GM19372 (cell line): ENCODE measurements around the gene RBM45.
A peak's percentile ranks its signal among the peaks of the same experiment; 100 is the strongest.
"Not testable (repeated sequence)": the region's sequence is repeated elsewhere in the genome, so short reads cannot be mapped to it uniquely, and the experiment has no call there.

Experiments used
- ATAC-seq: cut with Tn5 transposase; IDR thresholded peaks from one replicate; pipeline ENCODE4 v1.9.1; 2021; ENCODE audit warnings: mild to moderate bottlenecking, low read depth, moderate library complexity; ENCODE audit not compliant: unreplicated experiment

The RBM45 gene

DNA sequence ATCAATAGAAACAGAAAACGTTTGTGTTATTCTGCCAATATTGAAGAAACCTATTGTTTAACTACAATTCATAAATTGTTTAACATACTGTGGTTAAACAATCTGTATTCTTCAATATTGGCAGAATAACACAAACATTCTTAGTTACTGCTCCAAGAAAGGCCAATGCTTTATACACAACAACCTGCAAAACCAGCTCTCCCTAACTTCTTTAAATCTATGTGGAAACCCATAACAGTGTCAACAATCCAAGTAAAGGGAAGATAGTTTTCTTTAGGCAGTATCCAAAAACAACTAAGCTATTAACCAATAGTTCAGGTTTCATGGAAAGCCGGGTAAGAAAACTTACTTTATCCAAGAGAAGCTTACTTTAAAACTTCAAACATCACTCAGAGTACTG is 6.2 kb upstream of the RBM45 start:
- no peak for ATAC-seq

DNA sequence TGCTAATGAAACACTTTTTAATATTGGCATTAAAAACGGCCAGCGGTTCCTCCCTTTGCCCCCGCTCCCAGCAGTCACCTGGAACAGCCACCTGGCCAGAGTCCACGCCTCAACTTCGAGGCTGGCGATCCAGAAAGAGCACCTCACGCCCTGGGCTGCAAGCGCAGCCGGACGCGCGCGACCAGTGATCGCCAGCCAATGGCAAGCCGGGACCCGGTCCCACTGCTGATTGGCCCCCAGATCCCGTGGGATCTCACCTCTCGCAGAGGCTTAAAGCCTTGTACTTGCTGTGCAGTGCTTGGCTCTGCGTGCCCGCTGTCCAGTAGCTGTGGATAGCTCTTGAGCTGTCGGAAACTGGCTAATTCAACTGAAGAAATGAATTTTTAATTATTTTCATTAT is 4.1 kb upstream of the RBM45 start:
- no peak for ATAC-seq

DNA sequence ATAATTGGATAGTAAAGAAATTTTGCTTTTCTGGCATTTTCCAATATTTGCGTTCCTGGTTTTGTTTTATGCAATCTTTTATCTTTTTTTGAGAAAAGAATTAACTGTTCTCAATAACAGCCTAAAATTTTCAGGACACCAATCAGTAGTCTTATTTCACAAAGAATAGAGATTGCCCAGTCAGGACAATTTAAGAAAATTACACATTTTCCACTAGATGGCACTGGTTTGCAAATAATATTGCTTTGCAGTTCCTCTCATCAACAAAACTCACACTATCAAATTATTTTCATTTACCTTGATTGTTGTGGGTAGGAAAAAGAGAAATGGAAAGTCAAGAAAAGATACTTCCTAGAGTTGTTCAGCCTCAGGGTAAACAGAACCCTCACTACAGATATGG is 2.4 kb upstream of the RBM45 start:
- no peak for ATAC-seq

DNA sequence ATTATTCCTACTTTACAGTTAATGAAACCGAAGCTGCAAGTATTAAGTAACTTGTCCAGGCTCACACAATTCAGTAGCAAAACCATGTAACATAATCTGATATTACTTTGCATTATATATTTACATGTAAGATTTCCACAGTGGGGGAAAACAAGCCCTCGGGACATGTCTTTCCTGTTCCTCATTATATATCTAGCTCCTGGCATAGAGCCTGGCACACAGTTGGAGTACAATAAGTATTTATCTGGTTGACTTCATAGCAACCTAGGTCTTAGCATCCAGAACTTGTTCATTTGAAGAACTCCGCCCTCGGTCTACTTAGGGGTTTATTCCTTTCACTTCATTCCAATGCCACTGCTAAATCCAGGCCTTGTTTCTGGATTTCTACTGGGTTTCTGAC is 1.6 kb upstream of the RBM45 start:
- ATAC-seq, result no peak

DNA sequence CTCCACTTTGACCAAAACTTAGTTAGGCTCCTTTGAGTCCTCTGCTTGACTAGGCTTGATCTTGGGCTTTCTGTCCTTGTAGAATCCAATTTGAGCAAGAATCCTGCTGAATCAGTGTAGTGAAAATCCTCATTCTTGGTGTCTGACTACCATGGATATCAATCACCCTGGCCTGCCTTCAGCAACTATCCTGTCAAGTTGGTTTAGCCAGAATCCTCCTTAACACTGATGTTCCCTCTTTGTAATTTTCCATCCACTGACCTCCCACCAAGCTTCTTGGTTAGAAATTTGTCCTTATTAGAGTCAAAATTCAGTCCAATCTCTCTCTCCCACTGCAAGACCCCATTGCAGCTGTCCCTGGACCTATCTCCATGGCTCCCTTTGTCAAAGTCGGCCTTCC is 494 bp upstream of the RBM45 start:
- no peak for ATAC-seq

GRCh38 chr2:178114462-178114861 is 2.2 kb downstream of the RBM45 start:
- ATAC-seq, result peak; percentile 31

GRCh38 chr2:178115271-178115670 is 3.0 kb downstream of the RBM45 start:
- no peak for ATAC-seq

- ATAC-seq, result no peak
Measured at GRCh38 chr2:178117725-178118124, 5.5 kb downstream of the RBM45 start.

GRCh38 chr2:178119179-178119922 is 7.1 kb downstream of the RBM45 start:
- ATAC-seq, result no peak

DNA sequence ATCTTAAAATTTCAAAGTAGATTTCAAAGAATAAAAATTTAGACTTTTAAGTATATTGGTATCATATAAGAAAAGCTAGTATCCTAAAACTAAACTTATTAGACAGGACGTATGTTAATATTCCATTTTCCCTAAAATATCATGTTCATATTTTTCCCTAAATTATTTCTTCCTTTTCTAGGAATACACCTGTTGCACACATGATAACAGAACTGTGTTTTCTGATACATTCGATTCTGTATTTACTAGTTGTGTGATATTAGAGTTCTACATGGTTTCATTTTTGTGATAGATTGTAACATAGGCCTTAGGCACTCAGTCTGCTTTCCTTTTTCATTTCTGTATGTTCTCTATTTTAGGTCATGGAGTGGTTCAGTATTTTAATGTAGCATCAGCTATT is 10.9 kb downstream of the RBM45 start:
- ATAC-seq, result no peak

DNA sequence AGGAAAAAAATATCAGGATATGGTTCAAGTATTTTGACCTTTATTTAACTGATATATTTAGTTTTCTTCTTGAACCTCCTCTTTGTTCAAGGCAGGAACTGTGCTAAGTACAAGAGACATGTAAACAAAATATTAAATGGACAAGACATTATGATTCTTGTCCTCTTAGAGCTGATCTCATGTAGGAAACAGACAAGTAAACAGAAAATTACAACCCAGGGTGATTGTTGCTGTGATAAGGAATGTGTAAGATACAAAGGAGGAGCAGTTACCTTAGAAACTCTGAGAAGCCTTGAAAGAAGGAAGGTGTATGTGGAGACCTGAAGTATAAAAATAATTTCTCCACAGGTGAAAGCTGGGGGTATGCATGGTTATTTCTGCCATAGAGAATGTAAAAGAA is 12.9 kb downstream of the RBM45 start:
- ATAC-seq, result no peak

GRCh38 chr2:178125862-178126261 is 13.6 kb downstream of the RBM45 start:
- ATAC-seq, result no peak

DNA sequence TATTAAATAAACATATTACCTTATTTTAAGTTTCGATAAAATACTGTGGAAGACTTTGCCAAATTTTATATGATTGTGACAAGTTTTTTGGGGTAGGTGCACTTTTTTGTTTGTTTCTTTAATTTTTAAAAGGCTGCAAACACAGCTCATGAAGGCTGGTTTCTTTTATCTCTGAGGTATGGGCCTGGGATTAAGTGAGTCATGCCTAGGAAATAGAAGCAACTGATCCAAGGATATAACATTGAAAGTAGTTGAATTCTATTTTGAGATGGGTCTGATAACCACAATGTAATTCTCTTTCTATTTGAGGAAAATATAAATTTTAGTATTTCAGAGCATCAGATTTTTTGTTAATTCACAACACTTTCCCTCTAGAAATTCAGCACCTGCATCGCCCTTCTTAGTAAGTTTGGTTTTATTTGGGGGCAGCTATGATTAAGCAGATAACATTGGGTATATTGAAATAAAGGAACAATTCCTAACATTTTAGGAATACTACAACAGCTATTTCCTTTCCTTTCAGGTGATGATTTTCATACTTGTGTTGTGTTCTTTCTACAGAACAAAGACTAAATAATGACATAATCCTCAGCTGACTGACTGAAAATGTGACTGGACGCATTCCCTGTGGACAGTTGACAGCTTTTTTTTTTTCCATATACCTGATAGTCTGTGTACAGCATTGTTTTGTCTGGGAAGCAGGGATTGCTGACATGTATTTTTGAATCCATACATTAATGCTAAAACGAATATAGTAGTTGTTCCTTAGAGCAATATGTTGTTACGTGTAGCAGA is 16.8 kb downstream of the RBM45 start:
- ATAC-seq, result no peak

DNA sequence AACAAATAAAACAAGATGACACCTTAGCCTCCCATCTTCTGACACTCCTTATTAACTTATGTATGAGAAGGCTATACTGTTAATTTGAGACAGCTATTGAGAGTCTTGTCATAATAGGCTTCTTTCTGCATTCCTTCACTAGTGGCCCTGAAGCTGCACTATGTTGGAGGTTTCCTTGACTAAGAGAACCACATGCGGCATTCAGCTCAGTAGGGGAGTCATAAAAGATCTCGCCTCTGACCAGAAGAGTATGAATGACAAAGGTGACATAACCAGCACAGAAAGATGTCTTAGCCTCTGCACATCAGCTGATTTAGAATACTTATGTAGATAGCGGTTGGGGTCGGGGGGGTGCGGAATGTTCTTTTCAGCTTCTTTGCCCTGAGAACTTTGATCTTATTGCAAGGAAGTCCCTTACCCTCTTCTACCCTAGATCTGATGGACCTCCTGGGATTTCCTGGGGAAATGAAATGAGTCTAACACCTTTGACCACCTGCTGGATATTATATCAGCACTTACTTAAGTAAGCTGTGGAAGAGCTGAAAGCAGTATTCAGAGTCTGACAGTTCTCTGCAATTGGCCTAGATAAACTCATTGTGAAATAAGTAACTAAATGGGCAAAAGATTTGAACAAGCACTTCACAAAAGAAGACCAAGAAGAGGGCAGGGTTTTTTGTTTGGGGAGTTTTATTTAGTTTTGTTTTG is 24.2 kb downstream of the RBM45 start:
- no peak for ATAC-seq

DNA sequence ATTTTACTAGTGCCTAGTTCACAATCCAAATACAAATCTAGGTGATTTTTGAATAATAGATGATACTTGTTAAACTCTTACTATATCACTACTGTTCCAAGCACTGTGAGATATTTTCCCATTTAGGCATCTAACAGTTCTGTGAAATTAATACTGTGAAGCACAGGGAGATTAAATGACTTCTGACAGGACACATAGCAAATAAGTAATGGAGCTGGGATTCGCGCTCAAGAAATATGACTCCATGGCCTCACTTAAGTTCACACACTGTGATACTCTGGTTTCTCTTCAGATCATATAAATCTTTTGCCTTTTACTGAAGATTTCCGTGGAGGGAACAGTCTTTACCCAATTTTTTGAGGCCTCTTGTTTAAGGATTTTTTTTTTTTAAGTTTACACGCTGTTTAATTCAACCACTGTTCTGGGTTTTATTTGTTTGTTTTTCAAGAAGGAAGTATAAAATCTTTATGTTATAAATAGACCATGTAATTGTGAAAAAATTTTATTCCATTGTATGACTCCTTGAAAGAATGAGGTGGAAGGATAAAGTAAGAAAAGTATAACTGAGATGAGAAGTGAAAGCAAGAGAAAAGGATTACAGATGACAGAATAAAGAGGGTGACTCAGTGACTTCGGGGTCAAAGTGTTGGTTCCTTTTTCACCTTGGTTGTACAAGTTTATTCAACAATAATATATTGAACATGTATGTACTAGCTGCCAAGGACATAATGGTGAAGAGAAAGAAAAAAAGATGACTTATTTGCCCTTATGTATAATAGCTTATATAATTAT is 30.2 kb downstream of the RBM45 start:
- no peak for ATAC-seq

GRCh38 chr2:178143481-178143880 is 31.2 kb downstream of the RBM45 start:
- ATAC-seq, result no peak

DNA sequence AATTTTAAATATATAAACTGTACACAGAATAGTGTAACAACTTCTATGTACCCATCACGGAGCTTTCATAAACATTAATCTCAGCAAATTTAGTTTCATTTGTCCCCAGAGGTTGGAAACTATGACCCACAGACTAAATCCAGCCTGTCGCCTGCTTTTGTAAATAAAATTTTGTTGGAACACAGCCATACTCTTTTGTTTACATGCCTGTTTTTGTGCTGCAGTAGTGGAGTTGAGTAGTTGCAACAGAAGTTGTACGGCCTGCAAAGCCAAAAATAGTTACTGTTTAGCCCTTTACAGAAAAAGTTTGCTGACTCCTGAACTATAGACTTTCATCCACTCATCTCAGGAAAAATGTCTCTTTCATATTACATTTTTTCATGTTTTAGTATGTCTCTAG is 39.8 kb downstream of the RBM45 start:
- no peak for ATAC-seq

DNA sequence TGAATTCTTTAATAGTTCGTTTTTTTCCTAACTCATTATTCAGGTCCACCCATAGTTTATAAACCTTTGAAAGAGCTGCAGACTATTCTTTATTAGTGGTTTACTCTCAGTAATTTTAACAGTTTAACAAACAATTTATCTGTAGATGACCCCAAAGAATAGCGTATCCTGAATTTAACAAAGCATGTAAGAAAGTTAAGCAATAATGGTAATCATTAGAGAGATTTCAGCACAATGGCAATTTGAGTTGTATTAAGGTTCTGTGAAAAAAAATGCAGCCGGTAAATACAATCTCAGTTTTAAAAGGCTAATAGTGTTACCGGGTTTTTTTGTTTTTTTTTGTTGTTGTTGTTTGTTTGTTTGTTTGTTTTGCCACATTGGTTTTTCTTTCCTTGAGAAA is 40.3 kb downstream of the RBM45 start:
- ATAC-seq, result no peak

DNA sequence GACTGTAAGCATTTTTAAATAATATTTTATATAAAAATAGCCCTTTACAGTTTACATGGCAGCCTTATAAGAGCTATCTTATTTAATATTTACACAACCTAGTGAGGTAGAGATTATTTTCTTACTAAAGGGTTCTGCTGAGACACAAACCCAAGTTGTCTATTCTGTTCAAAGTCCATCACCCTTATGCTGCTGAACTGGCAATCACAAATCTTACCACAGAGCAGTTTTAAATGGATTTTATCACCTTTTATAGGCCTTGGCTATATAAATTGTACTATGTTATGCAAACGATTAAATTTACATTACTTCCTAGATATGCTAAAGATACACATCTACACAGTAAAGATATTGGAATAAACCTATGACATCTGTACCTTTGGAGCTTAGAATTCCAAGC is 40.7 kb downstream of the RBM45 start:
- ATAC-seq, result no peak

DNA sequence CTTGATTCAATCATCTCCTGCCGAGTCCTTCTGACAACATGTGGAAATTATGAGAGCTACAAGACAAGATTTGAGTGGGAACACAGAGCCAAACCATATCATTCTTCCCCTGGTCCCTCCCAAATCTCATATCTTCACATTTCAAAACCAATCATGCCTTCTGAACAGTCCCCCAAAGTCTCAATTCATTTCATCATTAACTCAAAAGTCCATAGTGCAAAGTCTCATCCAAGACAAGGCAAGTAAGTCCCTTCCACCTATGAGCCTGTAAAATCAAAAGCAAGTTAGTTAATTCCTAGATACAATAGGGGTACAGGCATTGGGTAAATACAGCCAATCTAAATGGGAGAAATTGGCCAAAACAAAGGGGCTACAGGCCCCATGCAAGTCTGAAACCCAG is 41.6 kb downstream of the RBM45 start:
- ATAC-seq, result not testable (repeated sequence)

GRCh38 chr2:178155524-178155923 is 43.3 kb downstream of the RBM45 start:
- ATAC-seq, result no peak
